SK-N-DZ (cell line): ENCODE measurements around the gene TRIM15. TPM values are rescaled to one million over a fixed set of nuclear protein-coding genes. Genes with fewer than 3 reads are reported as not detected.
"Not testable (repeated sequence)": the region's sequence is repeated elsewhere in the genome, so short reads cannot be mapped to it uniquely, and the experiment has no call there.

Experiments
- DNase-seq: peaks from one replicate; pipeline ENCODE4 v3.0.0-alpha.2; 2015; ENCODE audit warnings: low spot score
- polyA plus RNA-seq, 2 experiments: library from polyadenylated mRNA; depleted of rRNA; stranded (reverse); fragments of >200 nt; gene quantifications; 2 replicates each; pipeline ENCODE4 v1.2.3, GENCODE V29; 2014

The TRIM15 gene
- not detected in 2 replicates for polyA plus RNA-seq (2014; cell fraction: cytosol; rRNA removed)
- not detected in 2 replicates for polyA plus RNA-seq (2014; cell fraction: nucleus; rRNA removed)

DNA sequence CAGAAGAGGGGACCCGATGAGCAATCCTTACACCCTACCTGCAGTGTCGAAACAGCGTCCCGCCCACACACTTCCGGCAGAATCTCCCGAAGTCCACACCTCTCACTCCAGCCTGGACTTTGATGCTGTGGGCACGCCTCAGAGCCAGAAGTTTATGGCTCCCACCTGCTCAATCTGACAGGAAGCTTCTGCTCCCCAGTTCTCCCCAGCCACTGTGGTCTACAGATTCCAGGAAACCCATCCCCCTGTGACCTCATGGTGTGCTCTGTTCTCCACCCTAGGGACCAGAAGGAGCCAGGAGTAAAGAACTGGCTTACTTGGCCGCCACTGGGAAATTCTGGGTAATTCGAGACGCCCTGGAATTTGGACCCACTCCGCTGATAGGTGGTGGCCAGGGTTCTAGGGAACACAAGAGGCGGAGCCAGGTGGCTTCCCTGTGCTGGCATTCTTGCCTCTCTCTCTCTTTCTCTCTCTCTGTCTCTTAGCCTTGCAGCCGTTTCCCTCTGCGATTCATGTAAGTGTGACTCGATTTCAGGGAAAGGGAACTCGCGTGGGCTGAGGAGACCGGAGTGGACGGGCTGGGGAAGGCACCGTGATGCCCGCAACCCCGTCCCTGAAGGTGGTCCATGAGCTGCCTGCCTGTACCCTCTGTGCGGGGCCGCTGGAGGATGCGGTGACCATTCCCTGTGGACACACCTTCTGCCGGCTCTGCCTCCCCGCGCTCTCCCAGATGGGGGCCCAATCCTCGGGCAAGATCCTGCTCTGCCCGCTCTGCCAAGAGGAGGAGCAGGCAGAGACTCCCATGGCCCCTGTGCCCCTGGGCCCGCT, at the start of gene TRIM15:
TSS of gene TRIM15 (plus strand) at position 457 of the 828 bp plus-strand sequence. CDS start at position 596, 139 bp downstream.
- DNase-seq: no peak

- no peak for DNase-seq
These were observed 49.5 kb upstream of the TRIM15 start for GRCh38 chr6:30113841-30114240.

DNA sequence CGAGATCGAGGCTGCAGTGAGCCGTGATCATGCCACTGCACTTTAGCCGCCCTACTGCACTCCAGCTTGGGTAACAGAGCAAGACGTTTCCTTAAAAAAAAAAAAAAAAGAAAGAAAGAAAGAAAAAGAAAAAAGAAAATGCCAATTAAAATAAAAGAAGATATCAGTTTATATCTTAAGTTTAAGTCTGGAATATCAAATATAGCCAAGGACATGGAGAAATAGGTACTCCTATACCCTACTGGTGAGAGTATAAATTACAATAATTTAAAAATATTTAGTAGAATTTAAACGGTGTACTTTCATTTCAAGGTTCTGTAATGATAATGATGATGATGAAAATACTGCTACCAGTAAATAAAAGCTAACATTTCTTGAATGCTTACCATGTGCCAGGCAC, 46.6 kb upstream of the TRIM15 start:
- no peak for DNase-seq

DNA sequence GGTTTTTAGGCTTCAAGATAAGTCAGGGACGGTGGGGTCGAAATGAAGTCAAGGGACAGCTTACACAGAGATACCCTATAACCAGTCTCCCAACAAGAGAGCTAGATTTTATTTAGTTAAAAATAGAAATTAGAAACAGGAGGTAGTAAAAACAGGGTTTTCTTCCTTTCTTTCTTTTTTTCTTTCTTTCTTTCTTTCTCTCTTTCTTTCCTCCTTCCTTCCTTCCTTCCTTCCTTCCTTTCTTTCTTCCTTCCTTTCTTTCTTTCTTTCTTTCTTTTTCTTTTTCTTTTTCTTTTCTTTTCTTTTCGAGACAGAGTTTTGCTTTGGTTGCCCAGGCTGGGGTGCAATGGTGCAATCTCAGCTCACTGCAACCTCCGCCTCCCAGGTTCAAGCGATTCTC, 44.7 kb upstream of the TRIM15 start:
- not testable (repeated sequence) for DNase-seq

GRCh38 chr6:30121446-30122366, 41.6 kb upstream of the TRIM15 start:
- DNase-seq: no peak

DNA sequence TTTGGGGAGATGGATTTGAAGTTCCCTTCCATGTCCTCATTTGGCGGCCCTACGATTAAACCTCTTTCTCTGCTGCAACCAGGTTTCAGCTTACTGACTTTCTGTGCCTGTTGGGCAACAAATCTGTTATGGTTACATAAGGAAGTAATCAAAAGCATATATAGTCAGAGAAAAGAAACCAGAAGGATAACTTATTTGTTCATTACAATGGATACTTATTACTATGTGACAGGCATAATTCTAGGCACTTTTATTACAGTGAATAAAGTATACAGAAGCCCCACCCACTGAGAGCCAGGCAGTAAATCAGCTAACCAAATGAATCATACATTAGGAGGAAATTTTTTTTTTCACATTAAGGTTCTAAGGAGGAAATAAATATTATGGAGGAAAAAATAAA, 40.8 kb upstream of the TRIM15 start:
- DNase-seq: no peak

- DNase-seq: no peak
These were observed 35.9 kb upstream of the TRIM15 start for GRCh38 chr6:30127238-30128093.

GRCh38 chr6:30129265-30130178, 33.8 kb upstream of the TRIM15 start:
- DNase-seq: no peak

- no peak for DNase-seq
These were observed 33.1 kb upstream of the TRIM15 start for GRCh38 chr6:30130179-30130679.

- DNase-seq: peak; percentile 82
These were observed 32.2 kb upstream of the TRIM15 start for GRCh38 chr6:30130887-30131862.

DNA sequence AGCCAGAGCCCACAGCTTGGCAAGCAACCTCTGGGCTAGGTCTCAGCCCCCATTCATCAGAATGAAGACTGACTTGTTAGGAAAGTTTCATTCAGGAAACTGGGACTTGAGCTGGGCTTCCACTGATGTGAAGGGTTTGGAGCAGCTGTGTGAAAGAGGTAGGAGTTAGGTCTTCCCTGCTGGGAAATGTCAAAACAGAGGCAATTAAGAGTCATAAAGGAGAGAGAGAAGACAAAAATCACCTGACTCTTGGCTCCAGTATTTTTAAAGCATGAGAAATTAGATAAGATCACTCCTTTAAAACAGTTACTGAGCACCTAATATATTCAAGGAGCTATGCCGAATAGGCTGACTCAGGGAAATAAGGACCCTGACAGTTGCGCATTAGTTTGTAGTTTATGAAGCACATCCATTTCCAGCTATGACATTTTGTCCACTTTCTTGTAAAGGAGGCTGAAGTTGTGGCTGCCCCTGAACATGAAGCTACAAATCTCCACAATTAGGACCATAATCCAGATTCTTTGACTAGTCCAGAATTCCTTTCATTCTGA, 31.3 kb upstream of the TRIM15 start:
- no peak for DNase-seq

GRCh38 chr6:30135147-30135546, 28.2 kb upstream of the TRIM15 start:
- no peak for DNase-seq

DNA sequence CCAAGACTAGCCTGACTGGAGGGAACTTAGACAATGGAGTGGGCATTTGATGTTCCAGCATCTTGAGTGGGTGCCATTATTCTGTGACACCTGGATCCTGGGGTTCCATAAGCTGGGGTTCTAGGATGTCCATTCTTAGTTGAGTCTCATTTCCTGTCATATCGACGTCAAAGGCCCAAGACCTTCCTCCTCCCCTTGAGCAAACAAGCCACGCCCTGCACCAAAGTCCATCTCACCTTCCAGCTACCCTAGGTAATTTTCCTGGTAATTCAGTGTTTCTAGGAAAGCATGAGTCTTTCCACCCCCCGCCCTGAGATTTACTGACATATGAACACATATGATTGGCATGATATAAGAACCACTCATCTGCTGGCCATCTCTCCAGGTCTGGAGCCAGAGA, 27.6 kb upstream of the TRIM15 start, which contains the start of gene TRIM40:
TSS of gene TRIM40 (plus strand) at position 384 of the 400 bp plus-strand sequence. CDS start 897 bp downstream, outside the sequence.
- no peak for DNase-seq

DNA sequence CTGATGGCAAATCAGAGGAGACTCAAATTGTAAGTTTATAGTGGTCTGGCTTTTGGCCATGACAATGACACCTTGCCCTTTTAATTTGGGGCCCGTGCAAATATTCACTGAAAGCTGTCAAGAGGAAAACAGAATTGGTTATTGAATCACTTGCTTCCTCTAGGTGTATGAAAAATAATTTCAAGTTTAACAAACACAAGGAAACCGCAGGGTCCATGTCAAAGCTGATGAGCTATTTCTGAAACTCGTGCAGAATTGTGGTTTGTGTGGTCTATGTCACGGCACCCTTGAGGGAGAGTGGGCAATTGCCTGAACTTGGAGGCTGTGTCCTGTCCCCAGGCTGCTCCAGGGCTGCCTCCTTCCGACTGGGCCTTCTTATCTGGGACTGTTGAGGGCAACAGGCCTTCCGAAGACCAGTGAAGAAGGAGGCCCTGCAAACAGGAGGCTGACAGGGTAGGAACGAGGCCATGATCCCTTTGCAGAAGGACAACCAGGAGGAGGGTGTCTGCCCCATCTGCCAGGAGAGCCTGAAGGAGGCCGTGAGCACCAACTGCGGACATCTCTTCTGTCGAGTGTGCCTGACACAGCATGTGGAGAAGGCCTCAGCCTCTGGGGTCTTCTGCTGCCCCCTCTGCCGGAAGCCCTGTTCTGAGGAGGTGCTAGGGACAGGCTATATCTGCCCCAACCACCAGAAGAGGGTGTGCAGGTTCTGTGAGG, 26.6 kb upstream of the TRIM15 start:
- DNase-seq: no peak

GRCh38 chr6:30140240-30140639, 23.1 kb upstream of the TRIM15 start:
- not testable (repeated sequence) for DNase-seq

GRCh38 chr6:30142665-30143064, 20.7 kb upstream of the TRIM15 start:
- DNase-seq: no peak

- DNase-seq: peak; percentile 74
These were observed 19.6 kb upstream of the TRIM15 start for GRCh38 chr6:30143780-30144179.

GRCh38 chr6:30144811-30145210, 18.5 kb upstream of the TRIM15 start:
- no peak for DNase-seq
